ENCODE data around the gene GTF3C5. TPM values are rescaled to one million over a fixed set of nuclear protein-coding genes. Genes with fewer than 3 reads are reported as not detected.

The GTF3C5 gene
- total and polyA plus RNA-seq, 10 of the 15 experiments (the other 5 are each of a cell fraction or from before 2014, with no cell fraction given): 2.2 to 81.1 (median 68.7) TPM

GRCh38 chr9:133098104-133098754 is 67.4 kb downstream of the GTF3C5 start:
- POLR2A ChIA-PET: no interaction called here
- WGBS (ENCODE audit: insufficient coverage, insufficient replicate concordance, low lambda C conversion rate, missing lambda C conversion rate): 92% methylated on average over 16 of the region's 16 CpGs

More at GRCh38 chr9:133098104-133098754, 67.4 kb downstream of the GTF3C5 start:
- no peak for FAIRE-seq
- no peaks in the 10 kb centered on the region for H4K20me1 ChIP-seq (ENCODE audit: control insufficient read depth, insufficient read depth)
- intact Hi-C loops (cut with micrococcal nuclease; ENCODE audit: unreplicated experiment) (no loop called here), in situ Hi-C loops (cut with MboI) (no loop called here)
- H3K27ac ChIP-seq (ENCODE audit: control insufficient read depth, insufficient read depth): no peak overlapping the region
- no peaks in the 10 kb centered on the region for H3K27me3 ChIP-seq (replicated peaks in 1 of 2; ENCODE audit: control insufficient read depth in 2 of 2, insufficient read depth in 2 of 2, low read length in 1 of 2)
- no peak for TF ChIP-seq CBX5 (IDR thresholded peaks at IDR 0.05; ENCODE audit: low read depth)
- TF ChIP-seq, protein P1, sequence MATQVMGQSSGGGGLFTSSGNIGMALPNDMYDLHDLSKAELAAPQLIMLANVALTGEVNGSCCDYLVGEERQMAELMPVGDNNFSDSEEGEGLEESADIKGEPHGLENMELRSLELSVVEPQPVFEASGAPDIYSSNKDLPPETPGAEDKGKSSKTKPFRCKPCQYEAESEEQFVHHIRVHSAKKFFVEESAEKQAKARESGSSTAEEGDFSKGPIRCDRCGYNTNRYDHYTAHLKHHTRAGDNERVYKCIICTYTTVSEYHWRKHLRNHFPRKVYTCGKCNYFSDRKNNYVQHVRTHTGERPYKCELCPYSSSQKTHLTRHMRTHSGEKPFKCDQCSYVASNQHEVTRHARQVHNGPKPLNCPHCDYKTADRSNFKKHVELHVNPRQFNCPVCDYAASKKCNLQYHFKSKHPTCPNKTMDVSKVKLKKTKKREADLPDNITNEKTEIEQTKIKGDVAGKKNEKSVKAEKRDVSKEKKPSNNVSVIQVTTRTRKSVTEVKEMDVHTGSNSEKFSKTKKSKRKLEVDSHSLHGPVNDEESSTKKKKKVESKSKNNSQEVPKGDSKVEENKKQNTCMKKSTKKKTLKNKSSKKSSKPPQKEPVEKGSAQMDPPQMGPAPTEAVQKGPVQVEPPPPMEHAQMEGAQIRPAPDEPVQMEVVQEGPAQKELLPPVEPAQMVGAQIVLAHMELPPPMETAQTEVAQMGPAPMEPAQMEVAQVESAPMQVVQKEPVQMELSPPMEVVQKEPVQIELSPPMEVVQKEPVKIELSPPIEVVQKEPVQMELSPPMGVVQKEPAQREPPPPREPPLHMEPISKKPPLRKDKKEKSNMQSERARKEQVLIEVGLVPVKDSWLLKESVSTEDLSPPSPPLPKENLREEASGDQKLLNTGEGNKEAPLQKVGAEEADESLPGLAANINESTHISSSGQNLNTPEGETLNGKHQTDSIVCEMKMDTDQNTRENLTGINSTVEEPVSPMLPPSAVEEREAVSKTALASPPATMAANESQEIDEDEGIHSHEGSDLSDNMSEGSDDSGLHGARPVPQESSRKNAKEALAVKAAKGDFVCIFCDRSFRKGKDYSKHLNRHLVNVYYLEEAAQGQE (IDR thresholded peaks at IDR 0.05; ENCODE audit: low read depth, low read length): no peak
- no peak for TF ChIP-seq CBFB (IDR thresholded peaks at IDR 0.05; ENCODE audit: low read depth)
- TF ChIP-seq TARDBP (IDR thresholded peaks at IDR 0.05; ENCODE audit: borderline replicate concordance): no peak
- no peak for TF ChIP-seq ZNF592 (IDR thresholded peaks at IDR 0.05)
- no peak for TF ChIP-seq SUPT20H (IDR thresholded peaks at IDR 0.05; ENCODE audit: borderline replicate concordance, control insufficient read depth, low read depth, low read length)
- TF ChIP-seq FOXK2 (IDR thresholded peaks at IDR 0.05): no peak
- TF ChIP-seq JUND (IDR thresholded peaks at IDR 0.05; ENCODE audit: low read depth, low read length): no peak
- no peak for TF ChIP-seq MEF2B (IDR thresholded peaks at IDR 0.05; ENCODE audit: partially characterized antibody, poor library complexity, severe bottlenecking)
- TF ChIP-seq, protein P2, sequence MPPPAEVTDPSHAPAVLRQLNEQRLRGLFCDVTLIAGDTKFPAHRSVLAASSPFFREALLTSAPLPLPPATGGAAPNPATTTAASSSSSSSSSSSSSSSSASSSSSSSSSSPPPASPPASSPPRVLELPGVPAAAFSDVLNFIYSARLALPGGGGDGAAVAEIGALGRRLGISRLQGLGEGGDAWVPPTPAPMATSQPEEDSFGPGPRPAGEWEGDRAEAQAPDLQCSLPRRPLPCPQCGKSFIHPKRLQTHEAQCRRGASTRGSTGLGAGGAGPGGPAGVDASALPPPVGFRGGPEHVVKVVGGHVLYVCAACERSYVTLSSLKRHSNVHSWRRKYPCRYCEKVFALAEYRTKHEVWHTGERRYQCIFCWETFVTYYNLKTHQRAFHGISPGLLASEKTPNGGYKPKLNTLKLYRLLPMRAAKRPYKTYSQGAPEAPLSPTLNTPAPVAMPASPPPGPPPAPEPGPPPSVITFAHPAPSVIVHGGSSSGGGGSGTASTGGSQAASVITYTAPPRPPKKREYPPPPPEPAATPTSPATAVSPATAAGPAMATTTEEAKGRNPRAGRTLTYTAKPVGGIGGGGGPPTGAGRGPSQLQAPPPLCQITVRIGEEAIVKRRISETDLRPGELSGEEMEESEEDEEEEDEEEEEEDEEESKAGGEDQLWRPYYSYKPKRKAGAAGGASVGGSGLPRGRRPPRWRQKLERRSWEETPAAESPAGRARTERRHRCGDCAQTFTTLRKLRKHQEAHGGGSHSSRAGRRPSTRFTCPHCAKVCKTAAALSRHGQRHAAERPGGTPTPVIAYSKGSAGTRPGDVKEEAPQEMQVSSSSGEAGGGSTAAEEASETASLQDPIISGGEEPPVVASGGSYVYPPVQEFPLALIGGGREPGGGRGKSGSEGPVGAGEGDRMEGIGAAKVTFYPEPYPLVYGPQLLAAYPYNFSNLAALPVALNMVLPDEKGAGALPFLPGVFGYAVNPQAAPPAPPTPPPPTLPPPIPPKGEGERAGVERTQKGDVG (CRISPR knock-in tag; IDR thresholded peaks at IDR 0.05): no peak
- no peak for ATAC-seq
- no peaks in the 10 kb centered on the region for H3K79me2 ChIP-seq (ENCODE audit: control insufficient read depth, insufficient read depth, low read length)
- H2AFZ ChIP-seq (ENCODE audit: control insufficient read depth, low read depth, low read length): no peak overlapping the region
- no peak overlapping the region for H3K4me2 ChIP-seq (ENCODE audit: control insufficient read depth, insufficient read depth)
- BruUV-seq (replicated peaks): no TSS peak
- H3K4me1 ChIP-seq (ENCODE audit: control insufficient read depth, insufficient read depth, low read length): no peaks in the 10 kb centered on the region
- H3K9ac ChIP-seq (ENCODE audit: control insufficient read depth, insufficient read depth, low read length): no peak overlapping the region
- H3K9me3 ChIP-seq (replicated peaks; ENCODE audit: control insufficient read depth, insufficient read depth, low read length): peaks cover 3% of the 10 kb centered on the region; the same call in 2 of the 3 replicates
- ChIA-PET CTCF (no interaction called here), SMC1A (ENCODE audit: uncharacterized antibody, unreplicated experiment) (no interaction called here), RAD21 (ENCODE audit: unreplicated experiment) (no interaction called here)
- DNase-seq (ENCODE audit: low read depth, low spot score): no peak
- H3K4me3 ChIP-seq: no peak overlapping the region
- H3K36me3 ChIP-seq (ENCODE audit: control insufficient read depth in 2 of 2, insufficient read depth in 2 of 2, low read length in 1 of 2): peaks cover 25 to 26% of the 10 kb centered on the region in 2 experiments; a peak in 3 of 4 replicates
